Tongue (tissue), 2 donors: ENCODE measurements around the gene OR1I1. TPM values are rescaled to one million over a fixed set of nuclear protein-coding genes. Genes with fewer than 3 reads are reported as not detected.
A peak's percentile ranks its signal among the peaks of the same experiment; 100 is the strongest.
"Not testable (repeated sequence)": the region's sequence is repeated elsewhere in the genome, so short reads cannot be mapped to it uniquely, and the experiment has no call there.

Experiments used
- DNase-seq: peaks from one replicate; pipeline ENCODE4 v3.0.0-alpha.2; 2015
- total RNA-seq: library from RNA; depleted of rRNA; stranded (reverse); fragments of >200 nt; gene quantifications from one replicate; pipeline ENCODE4 v1.2.3, GENCODE V29; 2014

Gene OR1I1, protein sequence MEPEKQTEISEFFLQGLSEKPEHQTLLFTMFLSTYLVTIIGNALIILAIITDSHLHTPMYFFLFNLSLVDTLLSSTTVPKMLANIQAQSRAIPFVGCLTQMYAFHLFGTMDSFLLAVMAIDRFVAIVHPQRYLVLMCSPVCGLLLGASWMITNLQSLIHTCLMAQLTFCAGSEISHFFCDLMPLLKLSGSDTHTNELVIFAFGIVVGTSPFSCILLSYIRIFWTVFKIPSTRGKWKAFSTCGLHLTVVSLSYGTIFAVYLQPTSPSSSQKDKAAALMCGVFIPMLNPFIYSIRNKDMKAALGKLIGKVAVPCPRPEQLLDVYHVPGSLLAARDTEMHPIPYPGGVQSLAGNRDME
- total RNA-seq = not detected

DNA sequence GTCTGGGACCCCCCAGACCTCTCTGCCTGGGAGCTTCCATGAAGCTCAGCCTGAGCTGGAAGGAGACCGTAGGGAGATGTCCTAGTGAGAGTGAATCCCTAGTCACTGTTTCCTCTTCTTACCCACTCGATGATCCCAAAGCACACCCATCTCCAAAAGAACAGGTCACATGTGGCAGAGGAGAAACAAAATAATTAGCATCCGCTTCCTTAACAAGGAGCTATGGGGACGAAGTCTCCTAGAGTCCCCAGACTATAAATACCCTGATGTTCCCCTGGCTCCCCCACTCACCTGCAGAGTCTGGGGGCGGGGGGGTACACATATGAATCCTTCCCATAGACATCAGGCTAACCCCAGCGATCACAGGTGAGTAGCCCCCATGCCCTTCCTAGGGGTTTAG lies at the start of gene OR1I1:
OR1I1 (plus strand) TSS at position 301 of the 400 bp plus-strand sequence. CDS start 4,855 bp downstream, outside the sequence.
- DNase-seq = no peak

DNA sequence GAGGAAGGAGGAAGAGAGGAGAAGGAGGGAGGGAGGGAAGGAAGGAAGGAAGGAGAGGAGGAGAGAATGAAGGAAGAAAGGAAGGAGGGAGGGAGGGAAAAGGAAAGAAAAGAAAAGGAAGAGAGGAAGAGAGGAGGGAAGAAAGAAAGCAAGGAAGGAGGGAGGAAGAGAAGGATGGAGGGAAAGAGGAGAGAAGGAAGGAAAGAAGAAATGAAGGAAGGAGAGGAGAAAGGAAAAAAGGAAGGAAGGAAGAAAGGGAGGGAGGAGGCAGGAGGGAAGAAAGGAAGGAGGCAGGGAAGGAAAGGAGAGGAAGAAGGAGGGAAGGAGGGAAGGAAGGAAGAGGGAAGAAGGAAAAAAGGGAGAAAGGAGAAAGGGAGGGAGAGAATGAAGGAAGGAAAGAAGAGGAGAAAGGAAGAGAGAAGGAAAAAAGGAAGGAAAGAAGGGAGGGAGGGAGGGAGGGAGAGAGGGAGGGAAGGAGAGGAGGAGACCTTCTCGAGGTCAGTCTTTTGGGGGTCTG lies 46.2 kb upstream of the OR1I1 start:
- no peak for DNase-seq

DNA sequence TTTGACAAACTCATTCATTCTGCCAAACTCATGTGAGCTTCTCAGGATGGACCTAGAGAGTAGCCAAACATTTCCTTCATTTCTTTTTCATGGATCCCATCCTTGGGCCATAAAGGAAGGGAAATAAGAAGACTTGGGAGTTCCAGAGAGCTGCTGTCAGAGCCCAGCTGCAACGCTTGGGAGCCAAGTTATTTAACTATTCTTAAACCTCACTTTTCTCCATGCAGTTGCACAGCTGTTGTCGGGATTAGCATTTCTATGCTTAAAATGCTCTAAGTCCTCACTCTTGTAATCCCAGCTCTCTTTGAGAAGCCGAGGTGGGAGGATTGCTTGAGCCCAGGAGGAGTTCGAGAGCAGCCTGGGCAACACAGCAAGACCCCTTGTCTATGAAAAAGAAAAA lies 44.4 kb upstream of the OR1I1 start:
- peak; percentile 87 for DNase-seq

DNA sequence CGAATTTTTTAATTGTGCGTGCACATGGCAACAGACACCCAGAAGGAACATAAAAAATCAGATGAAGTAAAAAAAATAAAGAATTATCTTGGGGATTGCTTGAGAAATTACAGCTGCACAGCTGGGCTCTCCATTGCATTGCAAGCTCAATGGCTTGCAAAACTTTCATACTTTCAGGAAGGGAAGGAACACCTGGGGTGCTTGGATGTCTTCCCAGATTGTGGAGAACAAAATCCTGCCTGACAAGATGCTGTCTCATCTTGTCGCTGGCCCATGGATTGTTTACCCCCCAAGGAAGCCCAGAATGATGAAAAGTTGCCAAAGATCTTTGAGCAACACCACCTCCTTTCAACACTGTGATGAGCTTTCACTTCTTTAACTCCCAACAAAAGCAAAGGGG lies 43.7 kb upstream of the OR1I1 start:
- peak; percentile 91 for DNase-seq

DNA sequence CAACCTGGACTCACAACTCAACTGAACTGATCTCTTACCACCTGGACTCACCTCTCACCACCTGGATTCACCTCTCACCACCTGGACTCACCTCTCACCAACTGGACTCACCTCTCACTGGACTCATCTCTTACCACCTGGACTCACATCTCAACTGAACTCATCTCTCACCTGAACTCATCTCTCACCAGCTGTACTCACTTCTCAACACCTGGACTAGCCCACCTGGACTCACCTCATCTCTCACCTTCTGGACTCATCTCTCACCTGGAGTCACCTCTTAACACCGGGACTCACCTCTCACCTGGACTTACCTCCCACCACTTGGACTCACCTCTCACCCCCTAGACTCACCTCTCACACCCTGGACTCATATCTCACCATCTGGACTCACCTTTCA lies 40.0 kb upstream of the OR1I1 start:
- DNase-seq = no peak

GRCh38 chr19:15042826-15043225 lies 39.2 kb upstream of the OR1I1 start:
- no peak for DNase-seq

DNA sequence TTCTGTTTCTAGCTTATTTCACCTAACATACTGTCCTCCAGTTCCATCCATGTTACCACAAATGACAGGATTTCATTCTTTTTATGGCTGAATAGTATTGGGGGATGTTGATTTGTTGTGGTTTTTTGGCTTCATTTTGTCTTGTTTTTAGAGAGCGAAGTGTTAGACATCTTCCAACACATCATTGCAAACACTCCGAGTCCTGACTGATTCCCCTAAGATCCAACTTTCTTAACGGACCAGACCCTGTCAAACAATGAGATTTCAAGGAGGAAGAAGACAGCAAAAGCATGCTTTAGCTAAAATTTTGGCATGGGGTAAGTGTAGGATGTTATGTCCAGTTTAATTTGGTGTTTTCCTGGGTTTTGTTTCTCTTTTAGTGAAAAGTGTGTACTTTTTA lies 36.5 kb upstream of the OR1I1 start:
- peak; percentile 75 for DNase-seq

DNA sequence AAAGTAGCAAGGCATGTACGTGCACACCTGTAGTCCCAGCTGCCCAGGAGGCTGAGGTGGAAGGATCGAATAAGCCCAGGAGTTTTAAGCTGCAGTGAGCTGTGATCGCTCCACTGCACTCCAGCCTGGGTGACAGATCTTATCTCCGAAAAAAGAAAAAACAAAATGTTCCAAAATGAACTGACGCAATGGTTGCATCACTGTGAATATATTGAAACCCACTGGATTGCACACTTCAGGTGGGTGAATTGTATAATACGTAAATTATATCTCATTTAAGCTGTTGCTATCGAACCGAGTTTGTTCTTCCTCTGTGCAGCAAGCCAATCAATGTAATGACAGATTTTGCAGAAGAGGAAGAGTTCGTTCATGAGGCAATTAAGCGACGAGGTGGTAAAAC lies 34.3 kb upstream of the OR1I1 start:
- DNase-seq = no peak

GRCh38 chr19:15048128-15048527 lies 33.9 kb upstream of the OR1I1 start:
- DNase-seq = no peak

GRCh38 chr19:15048885-15049541 lies 33.0 kb upstream of the OR1I1 start, which contains the start of gene CASP14:
CASP14 (plus strand) TSS chr19:15049480; CDS start chr19:15052252, 2,772 bp downstream.
- DNase-seq = no peak

- no peak for DNase-seq
Measured at GRCh38 chr19:15050639-15051038, 31.4 kb upstream of the OR1I1 start.

DNA sequence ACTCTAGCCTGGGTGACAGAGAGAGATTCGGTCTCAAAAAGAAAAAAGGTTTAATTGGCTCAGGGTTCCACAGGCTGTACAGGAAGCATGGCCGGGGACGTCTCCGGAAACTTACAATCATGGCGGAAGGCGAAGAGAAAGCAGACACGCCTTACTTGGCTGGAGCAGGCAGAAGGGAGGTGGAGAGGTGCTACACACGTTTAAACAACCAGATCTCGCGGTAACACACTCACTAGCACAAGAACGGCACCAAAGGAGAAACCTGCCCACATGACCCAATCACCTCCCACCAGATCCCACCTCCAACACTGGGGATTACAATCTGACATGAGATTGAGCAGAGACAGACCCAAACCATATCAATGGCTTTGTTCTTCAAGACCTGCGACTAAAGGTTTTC lies 20.0 kb upstream of the OR1I1 start:
- DNase-seq = no peak

DNA sequence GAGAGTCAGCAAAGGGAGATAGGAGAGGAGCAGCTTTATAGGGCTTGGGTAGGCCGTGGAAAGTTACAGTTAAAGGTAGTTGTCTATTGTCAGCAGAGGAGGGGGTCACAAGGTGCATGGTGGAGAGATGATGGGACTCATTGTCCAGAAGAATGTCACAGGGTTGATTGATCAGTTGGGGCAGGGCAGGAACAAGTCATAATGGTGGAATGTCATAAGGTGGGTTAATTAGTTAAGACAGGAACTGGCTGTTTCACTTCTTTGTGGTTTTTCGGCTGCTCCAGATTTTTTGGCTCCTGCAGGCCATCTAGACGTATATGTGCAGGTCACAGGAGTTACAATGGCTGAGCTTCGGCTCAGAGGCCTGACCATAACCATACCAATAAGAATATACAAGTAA lies 11.6 kb upstream of the OR1I1 start:
- DNase-seq = not testable (repeated sequence)

DNA sequence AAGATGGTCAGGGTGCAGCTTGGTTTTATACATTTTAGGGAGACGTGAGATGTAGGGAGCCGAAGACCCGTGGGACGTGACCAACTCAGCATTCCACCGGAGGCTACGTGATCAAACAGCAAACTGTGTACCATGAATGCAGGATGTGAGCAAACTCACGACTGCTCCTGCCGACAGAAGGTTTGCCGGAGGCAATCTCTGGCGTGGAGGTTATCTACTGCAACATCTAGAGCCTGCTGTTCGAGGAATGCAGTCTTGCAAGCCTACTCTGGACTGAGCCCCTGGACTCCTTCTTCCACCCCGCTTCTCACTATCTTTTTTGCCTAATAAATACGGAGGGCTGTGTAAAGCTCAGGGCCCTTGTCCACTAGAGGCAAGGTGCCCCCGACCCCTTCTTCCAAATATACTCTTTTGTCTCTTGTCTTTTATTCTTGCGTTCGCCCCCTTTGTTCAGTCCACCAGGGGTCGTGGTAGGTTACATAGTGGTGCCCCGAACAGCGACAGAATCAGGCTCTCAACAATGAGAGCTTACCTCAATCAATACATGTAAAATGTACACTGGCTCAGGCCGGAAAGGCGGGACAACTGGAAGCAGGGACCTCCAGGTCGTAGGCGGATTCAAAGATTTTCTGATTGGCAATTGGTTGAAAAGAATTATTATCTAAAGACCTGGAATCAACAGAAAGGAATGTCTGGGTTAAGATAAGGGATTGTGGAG lies 8.9 kb upstream of the OR1I1 start:
- DNase-seq = no peak

GRCh38 chr19:15074371-15074770 lies 7.6 kb upstream of the OR1I1 start:
- DNase-seq = no peak

- no peak for DNase-seq
Measured at GRCh38 chr19:15075806-15076205, 6.2 kb upstream of the OR1I1 start.

- not testable (repeated sequence) for DNase-seq
Measured at GRCh38 chr19:15080002-15080401, 2.0 kb upstream of the OR1I1 start.

DNA sequence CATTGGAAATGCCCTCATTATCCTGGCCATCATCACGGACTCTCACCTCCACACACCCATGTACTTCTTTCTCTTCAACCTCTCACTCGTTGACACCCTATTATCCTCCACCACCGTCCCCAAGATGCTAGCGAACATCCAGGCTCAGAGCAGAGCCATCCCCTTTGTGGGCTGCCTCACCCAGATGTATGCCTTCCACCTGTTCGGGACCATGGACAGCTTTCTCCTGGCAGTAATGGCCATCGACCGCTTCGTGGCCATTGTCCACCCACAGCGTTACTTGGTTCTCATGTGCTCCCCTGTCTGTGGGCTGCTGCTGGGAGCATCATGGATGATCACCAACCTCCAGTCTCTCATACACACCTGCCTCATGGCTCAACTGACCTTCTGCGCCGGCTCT lies 5.2 kb downstream of the OR1I1 start:
- no peak for DNase-seq

DNA sequence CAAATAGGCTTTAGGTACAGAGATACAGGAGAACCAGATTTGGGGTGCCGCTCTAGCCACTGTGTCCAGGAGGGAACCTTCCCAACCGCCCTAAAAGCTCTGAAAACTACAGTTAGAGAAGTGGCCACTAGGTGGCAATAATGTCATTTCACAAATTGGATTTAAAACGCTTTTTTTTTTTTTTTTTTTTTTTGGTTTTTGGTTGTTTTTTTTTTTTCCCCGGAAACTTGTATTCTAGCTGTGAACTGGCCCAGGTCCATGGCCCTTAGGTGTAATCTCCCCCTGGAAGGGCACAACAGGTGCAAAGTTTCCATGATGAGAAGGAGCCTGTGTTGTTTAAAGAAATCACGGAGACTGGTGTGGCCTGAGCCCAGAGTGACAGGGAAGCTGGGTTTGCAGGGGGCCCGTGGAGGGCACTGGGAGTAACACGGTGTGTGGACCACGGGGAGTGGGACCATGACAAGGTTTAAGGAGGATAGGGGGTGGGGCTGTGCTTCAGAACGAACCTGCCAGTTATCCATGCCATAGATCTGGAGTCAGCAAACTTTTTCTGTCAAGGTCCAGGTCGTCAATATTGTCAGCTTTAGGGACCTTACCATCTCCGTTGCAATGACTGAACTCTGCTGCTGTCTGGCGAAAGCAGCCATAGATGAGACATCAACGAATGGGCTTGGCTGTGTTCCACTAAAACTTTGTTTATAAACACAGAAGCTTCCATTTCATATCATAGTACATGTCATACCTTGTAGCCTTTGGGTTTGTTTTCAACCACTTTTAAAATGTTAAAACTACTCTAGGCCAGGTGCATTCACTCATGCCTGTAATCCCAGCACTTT lies 10.1 kb downstream of the OR1I1 start:
- DNase-seq = peak; percentile 88

GRCh38 chr19:15093001-15093400 lies 11.0 kb downstream of the OR1I1 start:
- DNase-seq = no peak

- no peak for DNase-seq
Measured at GRCh38 chr19:15096223-15096622, 14.2 kb downstream of the OR1I1 start.

DNA sequence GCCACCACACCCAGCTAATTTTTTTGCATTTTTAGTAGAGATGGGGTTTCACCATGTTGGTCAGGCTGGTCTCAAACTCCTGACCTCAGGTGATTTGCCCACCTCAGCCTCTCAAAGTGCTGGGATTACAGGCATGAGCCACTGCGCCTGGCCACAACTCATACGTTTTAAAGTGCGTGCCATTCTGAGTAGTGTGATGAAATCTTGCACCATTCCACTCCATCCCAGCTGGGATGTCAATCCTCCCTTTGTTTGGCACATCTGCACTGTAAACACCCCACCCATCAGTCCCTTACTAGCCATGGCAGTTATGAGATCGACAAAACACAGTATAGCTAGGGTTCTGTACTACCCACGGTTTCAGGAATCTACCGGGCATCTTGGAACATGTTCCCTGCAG lies 16.0 kb downstream of the OR1I1 start:
- not testable (repeated sequence) for DNase-seq
